ENCODE results near the gene PIGN. TPM values are rescaled to one million over a fixed set of nuclear protein-coding genes. Genes with fewer than 3 reads are reported as not detected.

Gene PIGN
- polyA plus RNA-seq, 1 donor from 2014 or later: 8.7 TPM

- Histone ChIP-seq H3K9ac (ENCODE audit: low read length) (no peak overlapping the region), H4K20me1 (ENCODE audit: insufficient read depth) (no peaks in the 10 kb centered on the region), H3K27ac (ENCODE audit: low read length) (no peak overlapping the region), H3K4me2 (ENCODE audit: low read length) (no peak overlapping the region), H2AFZ (ENCODE audit: low read depth, low read length) (no peak overlapping the region), H3K4me3 (ENCODE audit: low read length) (no peak overlapping the region), H3F3A (ENCODE audit: insufficient read depth, low read length, poor library complexity, severe bottlenecking) (no peaks in the 10 kb centered on the region), H3K36me3 (ENCODE audit: insufficient read depth, low read length) (no peaks in the 10 kb centered on the region), H3K79me2 (replicated peaks; ENCODE audit: insufficient read depth, low read length) (no peaks in the 10 kb centered on the region), H3K27me3 (ENCODE audit: insufficient read depth, low read depth, low read length) (no peaks in the 10 kb centered on the region), H3K9me2 (ENCODE audit: insufficient read depth, low read length) (no peaks in the 10 kb centered on the region), H3K9me3 (ENCODE audit: low read length) (no peaks in the 10 kb centered on the region)
- TF ChIP-seq EZH2 (IDR thresholded peaks at IDR 0.05; ENCODE audit: borderline replicate concordance, insufficient read depth, low read length, poor library complexity, severe bottlenecking) (no peak), REST (IDR thresholded peaks at IDR 0.05; ENCODE audit: borderline replicate concordance) (no peak), CTCF (IDR thresholded peaks at IDR 0.05; ENCODE audit: poor library complexity, severe bottlenecking) (no peak), POLR2AphosphoS5 (IDR thresholded peaks at IDR 0.05) (no peak), SMC3 (conservative IDR thresholded peaks at IDR 0.05; ENCODE audit: poor library complexity) (no peak), MXI1 (conservative IDR thresholded peaks at IDR 0.05; ENCODE audit: poor library complexity, severe bottlenecking) (no peak), TAF1 (IDR thresholded peaks at IDR 0.05; ENCODE audit: low read depth) (no peak), RAD21 (conservative IDR thresholded peaks at IDR 0.05) (no peak), EP300 (conservative IDR thresholded peaks at IDR 0.05; ENCODE audit: poor library complexity, severe bottlenecking) (no peak)
Observed at GRCh38 chr18:61991201-61991600, 195.7 kb downstream of the PIGN start.

Other genes with a start within 250 kb of the PIGN start
- gene RELCH, start 199 bp upstream of the PIGN start, polyA plus RNA-seq: 79.1 and 80.2 TPM in 2 replicates
- not detected in 2 replicates for gene TNFRSF11A, start 138.3 kb upstream of the PIGN start, polyA plus RNA-seq

All from neural cell (in vitro differentiated cells).